GM06990 (cell line): ENCODE measurements around the gene CALB2.

Experiments
- DNase-seq: peaks from one replicate; pipeline ENCODE4 v3.0.0-alpha.2; 2011; ENCODE audit not compliant: insufficient read length; ENCODE audit errors: extremely low read depth
- H3K27me3 ChIP-seq: replicated peaks from 2 replicates; pipeline ENCODE4 v1.6.0; 2011; ENCODE audit warnings: low read length; ENCODE audit not compliant: control insufficient read depth, insufficient read depth
- H3K36me3 ChIP-seq: 2 replicates; pipeline ENCODE4 v1.5.1; 2011; ENCODE audit warnings: low read length; ENCODE audit not compliant: control insufficient read depth, insufficient read depth
- H3K4me3 ChIP-seq: replicated peaks from 2 replicates; pipeline ENCODE4 v1.5.1; 2011; ENCODE audit warnings: low read depth, mild to moderate bottlenecking, control low read depth, low read length
- CTCF ChIP-seq: IDR thresholded peaks from 2 replicates; pipeline ENCODE4 v1.5.1; 2011; ENCODE audit warnings: low read length, control low read depth, mild to moderate bottlenecking, inconsistent platforms; ENCODE audit not compliant: insufficient read depth, poor library complexity, severe bottlenecking

CALB2 gene

GRCh38 chr16:71380831-71381230, 22.3 kb downstream of the CALB2 start:
- Histone ChIP-seq H3K36me3 (no peaks in the 10 kb centered on the region), H3K4me3 (no peak overlapping the region), H3K27me3 (peaks cover 2% of the 10 kb centered on the region; the same call in 1 of the 2 replicates)
- TF ChIP-seq CTCF: no peak
- DNase-seq: no peak

- DNase-seq: no peak
- no peak overlapping the region for H3K4me3 ChIP-seq
- no peaks in the 10 kb centered on the region for H3K36me3 ChIP-seq
- TF ChIP-seq CTCF: no peak
- peaks cover 2% of the 10 kb centered on the region; the same call in 1 of the 2 replicates for H3K27me3 ChIP-seq
These were observed 24.7 kb downstream of the CALB2 start for GRCh38 chr16:71383054-71383773.

GRCh38 chr16:71384073-71384724, 25.7 kb downstream of the CALB2 start:
- Histone ChIP-seq H3K4me3 (no peak overlapping the region), H3K36me3 (no peaks in the 10 kb centered on the region), H3K27me3 (peaks cover 2% of the 10 kb centered on the region; the same call in 1 of the 2 replicates)
- no peak for TF ChIP-seq CTCF
- no peak for DNase-seq

GRCh38 chr16:71387045-71387871, 28.7 kb downstream of the CALB2 start:
- Histone ChIP-seq H3K4me3 (no peak overlapping the region), H3K36me3 (no peaks in the 10 kb centered on the region), H3K27me3 (no peaks in the 10 kb centered on the region)
- no peak for DNase-seq
- no peak for TF ChIP-seq CTCF

- Histone ChIP-seq H3K4me3 (no peak overlapping the region), H3K27me3 (no peaks in the 10 kb centered on the region), H3K36me3 (no peaks in the 10 kb centered on the region)
- DNase-seq: no peak
- TF ChIP-seq CTCF: no peak
These were observed 30.8 kb downstream of the CALB2 start for GRCh38 chr16:71389330-71389729.
